ENCODE data around the gene MYH16. TPM values are rescaled to one million over a fixed set of nuclear protein-coding genes. Genes with fewer than 3 reads are reported as not detected.
A peak's percentile ranks its signal among the peaks of the same experiment; 100 is the strongest.

Gene MYH16
- total and polyA plus RNA-seq, 4 donors, result not detected

GRCh38 chr7:99325592-99326407 is 53.2 kb downstream of the MYH16 start, which contains the start of gene ARPC1A:
ARPC1A (plus strand) TSS chr7:99325898; CDS start chr7:99333354, 7,456 bp downstream.
- under 1% methylated on average over 82 of the region's 82 CpGs for WGBS
- Histone ChIP-seq H3K4me1 (ENCODE audit: control insufficient read depth in 4 of 4, insufficient read depth in 4 of 4, low read length in 3 of 4) (peaks cover 15 to 33% (median 23%) of the 10 kb centered on the region in 4 donors), H3K9me3 (ENCODE audit: control insufficient read depth in 4 of 4, low read length in 3 of 4) (no peaks in the 10 kb centered on the region), H3K27ac (ENCODE audit: low read depth in 1 of 2, low read length in 2 of 2) (peak within 1 kb of the TSS; percentile 57 to 75), H3K36me3 (ENCODE audit: control insufficient read depth in 4 of 4, insufficient read depth in 3 of 4, low read depth in 1 of 4, low read length in 3 of 4) (no peaks in the 10 kb centered on the region), H3K9ac (ENCODE audit: low read depth in 1 of 2, low read length in 2 of 2) (peak within 1 kb of the TSS; percentile 76 to 98), H3K4me3 (ENCODE audit: low read depth in 1 of 3, low read length in 3 of 3) (peak within 1 kb of the TSS; percentile 62 to 79 (median 75)), H3K27me3 (ENCODE audit: control insufficient read depth in 4 of 4, insufficient read depth in 4 of 4, low read length in 3 of 4) (no peaks in the 10 kb centered on the region)
- DNase-seq (ENCODE audit: low spot score), result peak; percentile 93
- TF ChIP-seq FOXA1 (IDR thresholded peaks at IDR 0.05) (no peak), RAD21 (IDR thresholded peaks at IDR 0.05) (peak in 1 of 2 donors; percentile 50), SP1 (IDR thresholded peaks at IDR 0.05) (no peak), NR2F2 (IDR thresholded peaks at IDR 0.05) (no peak), YY1 (IDR thresholded peaks at IDR 0.05) (peak; percentile 65), HNF4A (conservative IDR thresholded peaks at IDR 0.05) (no peak), ATF3 (IDR thresholded peaks at IDR 0.05) (no peak), FOXA2 (IDR thresholded peaks at IDR 0.05) (no peak), RXRA (IDR thresholded peaks at IDR 0.05) (peak in 1 of 2 donors; percentile 8), TAF1 (conservative IDR thresholded peaks at IDR 0.05) (no peak), REST (IDR thresholded peaks at IDR 0.05) (no peak), CTCF (IDR thresholded peaks at IDR 0.05; ENCODE audit: low read depth, low read length, missing input control) (peak; percentile 8), EGR1 (IDR thresholded peaks at IDR 0.05; ENCODE audit: low read depth in 2 of 2) (peak; percentile 36 to 41), HNF4G (IDR thresholded peaks at IDR 0.05) (no peak), GABPA (IDR thresholded peaks at IDR 0.05 in 1 of 2, conservative IDR thresholded peaks at IDR 0.05 in 1 of 2) (peak in 1 of 2 donors; percentile 88), JUND (IDR thresholded peaks at IDR 0.05) (no peak), ZBTB33 (IDR thresholded peaks at IDR 0.05) (peak; percentile 52), MAX (IDR thresholded peaks at IDR 0.05) (no peak)
